LNCAP (cell line): ENCODE data around the gene DKKL1.

Source experiments
- CTCF ChIP-seq: fragments of 450-650 bp; IDR thresholded peaks from 2 replicates; pipeline ENCODE4 v1.5.1; 2017; ENCODE audit warnings: mild to moderate bottlenecking

DKKL1 gene

GRCh38 chr19:49407079-49407478, 43.4 kb downstream of the DKKL1 start:
- TF ChIP-seq CTCF: no peak

- no peak for TF ChIP-seq CTCF
Measured at GRCh38 chr19:49407482-49408015, 43.9 kb downstream of the DKKL1 start.

- no peak for TF ChIP-seq CTCF
Measured at GRCh38 chr19:49408816-49409440, 45.3 kb downstream of the DKKL1 start.

GRCh38 chr19:49409441-49410029, 45.9 kb downstream of the DKKL1 start:
- no peak for TF ChIP-seq CTCF

GRCh38 chr19:49411681-49412326, 48.1 kb downstream of the DKKL1 start:
- TF ChIP-seq CTCF: no peak

- TF ChIP-seq CTCF: no peak
Measured at GRCh38 chr19:49413348-49413747, 49.7 kb downstream of the DKKL1 start.

- no peak for TF ChIP-seq CTCF
Measured at GRCh38 chr19:49414256-49414655, 50.6 kb downstream of the DKKL1 start.
